ENCODE measurements around the gene KRTAP5-6.
"Not testable (repeated sequence)": the region's sequence is repeated elsewhere in the genome, so short reads cannot be mapped to it uniquely, and the experiment has no call there.

Gene KRTAP5-6

GRCh38 chr11:1662699-1663283 lies 34.2 kb upstream of the KRTAP5-6 start:
- H3K4me1 ChIP-seq (ENCODE audit: control extremely low read depth in 1 of 4, control insufficient read depth in 4 of 4, insufficient read depth in 4 of 4, low read length in 3 of 4), result peaks cover 0 to 29% (median 21%) of the 10 kb centered on the region in 4 experiments
- WGBS (ENCODE audit: insufficient coverage), result 30% methylated on average over 3 of the region's 18 CpGs
- POLR2A ChIA-PET; H3K36me3 ChIP-seq (ENCODE audit: control insufficient read depth in 4 of 4, insufficient read depth in 4 of 4, low read length in 3 of 4); H3K9me3 ChIP-seq (ENCODE audit: control extremely low read depth in 1 of 5, control insufficient read depth in 4 of 5, insufficient read depth in 2 of 5, low read depth in 1 of 5, low read length in 4 of 5); DNase-seq; H3K27ac ChIP-seq (ENCODE audit: insufficient read depth in 1 of 2, low read depth in 1 of 2, low read length in 2 of 2, poor library complexity in 1 of 2, severe bottlenecking in 2 of 2); CTCF ChIA-PET; H3K27me3 ChIP-seq (replicated peaks in 2 of 5; ENCODE audit: control insufficient read depth in 4 of 5, insufficient read depth in 5 of 5, low read length in 4 of 5); H3K4me3 ChIP-seq (ENCODE audit: control insufficient read depth in 1 of 7, extremely low read depth in 1 of 7, insufficient read depth in 4 of 7, low read depth in 2 of 7, low read length in 6 of 7): not testable (repeated sequence)

GRCh38 chr11:1665313-1665712 lies 31.7 kb upstream of the KRTAP5-6 start:
- Histone ChIP-seq H3K4me3 (ENCODE audit: control insufficient read depth in 1 of 7, extremely low read depth in 1 of 7, insufficient read depth in 4 of 7, low read depth in 2 of 7, low read length in 6 of 7) (no peak overlapping the region), H3K9me3 (ENCODE audit: control extremely low read depth in 1 of 5, control insufficient read depth in 4 of 5, insufficient read depth in 2 of 5, low read depth in 1 of 5, low read length in 4 of 5) (no peaks in the 10 kb centered on the region), H3K27ac (ENCODE audit: insufficient read depth in 1 of 2, low read depth in 1 of 2, low read length in 2 of 2, poor library complexity in 1 of 2, severe bottlenecking in 2 of 2) (no peak overlapping the region), H3K27me3 (replicated peaks in 2 of 5; ENCODE audit: control insufficient read depth in 4 of 5, insufficient read depth in 5 of 5, low read length in 4 of 5) (peaks cover 0 to 28% (median 10%) of the 10 kb centered on the region in 5 experiments), H3K36me3 (ENCODE audit: control insufficient read depth in 4 of 4, insufficient read depth in 4 of 4, low read length in 3 of 4) (no peaks in the 10 kb centered on the region), H3K4me1 (ENCODE audit: control extremely low read depth in 1 of 4, control insufficient read depth in 4 of 4, insufficient read depth in 4 of 4, low read length in 3 of 4) (peaks cover 0 to 16% (median 10%) of the 10 kb centered on the region in 4 experiments)
- ChIA-PET POLR2A (no interaction called here), CTCF (no interaction called here)
- DNase-seq, result no peak
- WGBS (ENCODE audit: insufficient coverage), result 98% methylated on average over 4 of the region's 8 CpGs

- Histone ChIP-seq H3K4me3 (ENCODE audit: control insufficient read depth in 1 of 7, extremely low read depth in 1 of 7, insufficient read depth in 4 of 7, low read depth in 2 of 7, low read length in 6 of 7) (no peak overlapping the region), H3K27ac (ENCODE audit: insufficient read depth in 1 of 2, low read depth in 1 of 2, low read length in 2 of 2, poor library complexity in 1 of 2, severe bottlenecking in 2 of 2) (no peak overlapping the region), H3K27me3 (replicated peaks in 2 of 5; ENCODE audit: control insufficient read depth in 4 of 5, insufficient read depth in 5 of 5, low read length in 4 of 5) (peaks cover 0 to 38% (median 13%) of the 10 kb centered on the region in 5 experiments), H3K9me3 (ENCODE audit: control extremely low read depth in 1 of 5, control insufficient read depth in 4 of 5, insufficient read depth in 2 of 5, low read depth in 1 of 5, low read length in 4 of 5) (no peaks in the 10 kb centered on the region), H3K36me3 (ENCODE audit: control insufficient read depth in 4 of 4, insufficient read depth in 4 of 4, low read length in 3 of 4) (no peaks in the 10 kb centered on the region), H3K4me1 (ENCODE audit: control extremely low read depth in 1 of 4, control insufficient read depth in 4 of 4, insufficient read depth in 4 of 4, low read length in 3 of 4) (peaks cover 0 to 12% (median 4%) of the 10 kb centered on the region in 4 experiments)
- no peak for DNase-seq
- 95% methylated on average over 19 of the region's 24 CpGs for WGBS (ENCODE audit: insufficient coverage)
- POLR2A ChIA-PET, result no interaction called here
- CTCF ChIA-PET, result interaction anchor here (0.7 to 0.9 kb wide), 2 partner anchors 14 to 182 kb away, joined by 3 to 4 read pairs; no protein-coding TSS in a partner anchor
Measured at GRCh38 chr11:1667121-1667850, 29.7 kb upstream of the KRTAP5-6 start.

- 52% methylated on average over 14 of the region's 16 CpGs for WGBS (ENCODE audit: insufficient coverage)
- DNase-seq, result no peak
- Histone ChIP-seq H3K36me3 (ENCODE audit: control insufficient read depth in 4 of 4, insufficient read depth in 4 of 4, low read length in 3 of 4) (no peaks in the 10 kb centered on the region), H3K9me3 (ENCODE audit: control extremely low read depth in 1 of 5, control insufficient read depth in 4 of 5, insufficient read depth in 2 of 5, low read depth in 1 of 5, low read length in 4 of 5) (no peaks in the 10 kb centered on the region), H3K4me3 (ENCODE audit: control insufficient read depth in 1 of 7, extremely low read depth in 1 of 7, insufficient read depth in 4 of 7, low read depth in 2 of 7, low read length in 6 of 7) (no peak overlapping the region), H3K4me1 (ENCODE audit: control extremely low read depth in 1 of 4, control insufficient read depth in 4 of 4, insufficient read depth in 4 of 4, low read length in 3 of 4) (peaks cover 0 to 12% (median 4%) of the 10 kb centered on the region in 4 experiments), H3K27me3 (replicated peaks in 2 of 5; ENCODE audit: control insufficient read depth in 4 of 5, insufficient read depth in 5 of 5, low read length in 4 of 5) (peaks cover 0 to 43% (median 17%) of the 10 kb centered on the region in 5 experiments), H3K27ac (ENCODE audit: insufficient read depth in 1 of 2, low read depth in 1 of 2, low read length in 2 of 2, poor library complexity in 1 of 2, severe bottlenecking in 2 of 2) (no peak overlapping the region)
- POLR2A ChIA-PET, result no interaction called here
- CTCF ChIA-PET, result interaction anchor here (0.7 to 0.9 kb wide), 2 partner anchors 15 to 181 kb away, joined by 3 to 4 read pairs; no protein-coding TSS in a partner anchor
Measured at GRCh38 chr11:1667906-1668305, 29.1 kb upstream of the KRTAP5-6 start.

GRCh38 chr11:1668911-1669473 lies 28.0 kb upstream of the KRTAP5-6 start:
- Histone ChIP-seq H3K27me3 (replicated peaks in 2 of 5; ENCODE audit: control insufficient read depth in 4 of 5, insufficient read depth in 5 of 5, low read length in 4 of 5) (peaks cover 0 to 45% (median 18%) of the 10 kb centered on the region in 5 experiments), H3K27ac (ENCODE audit: insufficient read depth in 1 of 2, low read depth in 1 of 2, low read length in 2 of 2, poor library complexity in 1 of 2, severe bottlenecking in 2 of 2) (no peak overlapping the region), H3K9me3 (ENCODE audit: control extremely low read depth in 1 of 5, control insufficient read depth in 4 of 5, insufficient read depth in 2 of 5, low read depth in 1 of 5, low read length in 4 of 5) (no peaks in the 10 kb centered on the region), H3K4me1 (ENCODE audit: control extremely low read depth in 1 of 4, control insufficient read depth in 4 of 4, insufficient read depth in 4 of 4, low read length in 3 of 4) (peaks cover 0 to 12% (median 4%) of the 10 kb centered on the region in 4 experiments), H3K4me3 (ENCODE audit: control insufficient read depth in 1 of 7, extremely low read depth in 1 of 7, insufficient read depth in 4 of 7, low read depth in 2 of 7, low read length in 6 of 7) (no peak overlapping the region), H3K36me3 (ENCODE audit: control insufficient read depth in 4 of 4, insufficient read depth in 4 of 4, low read length in 3 of 4) (no peaks in the 10 kb centered on the region)
- ChIA-PET POLR2A (no interaction called here), CTCF (interaction anchor here (1.6 kb wide), 1 partner anchor 24 kb away, joined by 6 read pairs; no protein-coding TSS in a partner anchor)
- 38% methylated on average over 8 of the region's 13 CpGs for WGBS (ENCODE audit: insufficient coverage)
- no peak for DNase-seq

GRCh38 chr11:1669546-1670218 lies 27.3 kb upstream of the KRTAP5-6 start:
- H3K27ac ChIP-seq (ENCODE audit: insufficient read depth in 1 of 2, low read depth in 1 of 2, low read length in 2 of 2, poor library complexity in 1 of 2, severe bottlenecking in 2 of 2), result no peak overlapping the region
- peaks cover 0 to 12% (median 4%) of the 10 kb centered on the region in 4 experiments for H3K4me1 ChIP-seq (ENCODE audit: control extremely low read depth in 1 of 4, control insufficient read depth in 4 of 4, insufficient read depth in 4 of 4, low read length in 3 of 4)
- POLR2A ChIA-PET, result no interaction called here
- WGBS (ENCODE audit: insufficient coverage), result 67% methylated on average over 18 of the region's 21 CpGs
- H3K4me3 ChIP-seq (ENCODE audit: control insufficient read depth in 1 of 7, extremely low read depth in 1 of 7, insufficient read depth in 4 of 7, low read depth in 2 of 7, low read length in 6 of 7), result no peak overlapping the region
- CTCF ChIA-PET, result interaction anchor here (1.6 kb wide), 1 partner anchor 23 kb away, joined by 6 read pairs; no protein-coding TSS in a partner anchor
- DNase-seq, result no peak
- H3K36me3 ChIP-seq (ENCODE audit: control insufficient read depth in 4 of 4, insufficient read depth in 4 of 4, low read length in 3 of 4), result no peaks in the 10 kb centered on the region
- no peaks in the 10 kb centered on the region for H3K9me3 ChIP-seq (ENCODE audit: control extremely low read depth in 1 of 5, control insufficient read depth in 4 of 5, insufficient read depth in 2 of 5, low read depth in 1 of 5, low read length in 4 of 5)
- peaks cover 0 to 50% (median 22%) of the 10 kb centered on the region in 5 experiments for H3K27me3 ChIP-seq (replicated peaks in 2 of 5; ENCODE audit: control insufficient read depth in 4 of 5, insufficient read depth in 5 of 5, low read length in 4 of 5)

All from common myeloid progenitor, CD34-positive (primary cell).